Transverse colon (tissue), 4 donors: Measurements from ENCODE around the gene HLA-A. TPM values are rescaled to one million over a fixed set of nuclear protein-coding genes. Genes with fewer than 3 reads are reported as not detected.

Experiments
- DNase-seq: peaks from one replicate; pipeline ENCODE4 v3.0.0-alpha.2; 2019
- H3K27ac ChIP-seq, 4 donors: fragments of 200-600 bp; sonication (generic); 2 replicates each; pipeline ENCODE4 v1.5.1; 2016 to 2018; ENCODE audit warnings: inconsistent platforms in 4 of 4
- H3K27me3 ChIP-seq: fragments of 200-600 bp; sonication (generic); 2 replicates; pipeline ENCODE4 v1.5.1; 2017; ENCODE audit warnings: inconsistent platforms
- H3K36me3 ChIP-seq, 4 donors: fragments of 200-600 bp; sonication (generic); 2 replicates each; pipeline ENCODE4 v1.5.1; 2017 to 2019; ENCODE audit warnings: inconsistent platforms in 4 of 4
- H3K4me1 ChIP-seq, 4 donors: fragments of 200-600 bp; sonication (generic); 2 replicates each; pipeline ENCODE4 v1.5.1; 2017 to 2020; ENCODE audit warnings: inconsistent platforms in 4 of 4
- H3K4me3 ChIP-seq, 4 donors: fragments of 200-600 bp; sonication (generic); 1 replicate in 1 of 4; 2 replicates in 3 of 4; pipeline versions ENCODE4 v1.5.1 to v1.6.1; 2017 to 2019; ENCODE audit warnings: inconsistent platforms in 4 of 4
- H3K9me3 ChIP-seq, 2 donors: fragments of 200-600 bp; sonication (generic); 2 replicates each; pipeline ENCODE4 v1.5.1; 2017 to 2019; ENCODE audit warnings: inconsistent platforms in 2 of 2
- EP300 ChIP-seq: sonication (generic); formaldehyde crosslinking; IDR thresholded peaks from one replicate; pipeline ENCODE4 v1.6.1; 2017; ENCODE audit warnings: antibody characterized with exemption, low read depth
- POLR2A ChIP-seq: fragments of 450-650 bp; IDR thresholded peaks from one replicate; pipeline ENCODE4 v1.6.1; 2016; ENCODE audit warnings: antibody characterized with exemption, mild to moderate bottlenecking, moderate library complexity
- POLR2AphosphoS5 ChIP-seq, 3 donors: sonication (generic); formaldehyde crosslinking; IDR thresholded peaks; one replicate each; pipeline ENCODE4 v1.6.1; 2016; ENCODE audit warnings: antibody characterized with exemption in 3 of 3
- WGBS, 2 donors: methylation state at CpG; one replicate each; pipeline ENCODE4 v1.1.5; 2018; ENCODE audit warnings: low coverage in 1 of 2; 5-methylcytosine and 5-hydroxymethylcytosine counted together
- in situ Hi-C, 4 donors: fragments of 200-750 bp; cut with MboI; loops; one replicate each; pipeline versions ENCODE4 v1.15.0 to v1.15.1; 2017; ENCODE audit warnings: low sequenced_read_pairs in 3 of 4, low pct_ligation_motif_present in 1 of 4, low pct_unique_long_range_greater_than_20kb in 1 of 4
- intact Hi-C: fragments of 100-400 bp; cut with DNase I; formaldehyde crosslinking; loops from one replicate; pipeline ENCODE4 v1.15.1; 2023; ENCODE audit warnings: low total_unique reads
- total RNA-seq, 4 donors: library from RNA; depleted of rRNA; stranded (reverse); fragments of >200 nt; gene quantifications; one replicate each; pipeline ENCODE4 v1.1.0, GENCODE V29; 2016
- TF ChIP-seq, protein P1 (sequence below), 5 experiments: fragments of 200-600 bp in 3 of 5; fragments of 450-650 bp in 2 of 5; sonication (generic) in 3 of 5; IDR thresholded peaks; 1 replicate in 2 of 5; 2 replicates in 3 of 5; pipeline ENCODE4 v1.5.1; 2016 to 2017; ENCODE audit warnings: antibody characterized with exemption in 5 of 5, inconsistent platforms in 3 of 5, mild to moderate bottlenecking in 2 of 5, moderate library complexity in 1 of 5

Gene HLA-A
- total RNA-seq, 4 donors from 2014 or later = 733 to 1,932 (median 1,470) TPM

DNA sequence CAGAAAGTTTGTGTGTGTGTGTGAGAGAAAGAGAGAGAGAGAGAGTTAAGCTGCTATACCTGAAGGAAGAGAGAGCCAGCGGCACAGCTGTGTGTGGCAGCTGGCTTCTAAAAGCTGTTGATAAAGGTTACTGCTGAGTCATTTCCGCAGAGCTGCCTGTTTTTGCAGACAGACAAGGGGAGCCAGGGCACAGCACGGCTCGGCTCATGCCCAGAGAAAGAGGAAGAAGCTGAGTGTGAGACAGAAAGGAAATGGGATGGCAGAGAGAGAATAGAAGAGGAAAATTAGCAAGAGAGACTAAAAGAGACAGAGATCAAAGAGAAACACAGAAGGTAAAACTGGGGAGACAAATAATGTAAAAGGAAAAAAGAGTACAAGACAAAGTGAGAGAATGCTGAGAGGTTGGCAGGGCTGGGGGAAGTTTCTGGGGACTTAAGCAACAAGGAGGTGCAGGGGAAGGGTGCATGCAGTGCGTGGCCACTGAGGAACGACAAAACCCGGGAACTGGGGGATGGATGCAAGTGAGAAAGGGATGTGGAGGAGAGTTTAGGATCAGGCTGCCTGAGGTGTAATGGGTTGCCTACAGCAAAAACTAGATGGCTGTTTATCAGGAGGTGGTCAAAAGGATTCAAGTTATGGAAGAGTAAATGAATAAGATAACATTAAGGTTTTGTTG is 22.7 kb downstream of the HLA-A start:
- Histone ChIP-seq H3K27ac (peak overlapping the region; percentile 88 to 94 (median 92)), H3K4me1 (peaks cover 18 to 46% (median 33%) of the 10 kb centered on the region in 4 donors), H3K27me3 (no peaks in the 10 kb centered on the region), H3K4me3 (peak overlapping the region in 3 of 4 donors; percentile 31 to 54 (median 36)), H3K36me3 (no peaks in the 10 kb centered on the region), H3K9me3 (no peaks in the 10 kb centered on the region)
- DNase-seq = peak; percentile 88
- WGBS, 2 donors = 1 to 2% methylated on average over 7 of the region's 7 CpGs
- no peak for TF ChIP-seq EP300
- TF ChIP-seq, protein P1, sequence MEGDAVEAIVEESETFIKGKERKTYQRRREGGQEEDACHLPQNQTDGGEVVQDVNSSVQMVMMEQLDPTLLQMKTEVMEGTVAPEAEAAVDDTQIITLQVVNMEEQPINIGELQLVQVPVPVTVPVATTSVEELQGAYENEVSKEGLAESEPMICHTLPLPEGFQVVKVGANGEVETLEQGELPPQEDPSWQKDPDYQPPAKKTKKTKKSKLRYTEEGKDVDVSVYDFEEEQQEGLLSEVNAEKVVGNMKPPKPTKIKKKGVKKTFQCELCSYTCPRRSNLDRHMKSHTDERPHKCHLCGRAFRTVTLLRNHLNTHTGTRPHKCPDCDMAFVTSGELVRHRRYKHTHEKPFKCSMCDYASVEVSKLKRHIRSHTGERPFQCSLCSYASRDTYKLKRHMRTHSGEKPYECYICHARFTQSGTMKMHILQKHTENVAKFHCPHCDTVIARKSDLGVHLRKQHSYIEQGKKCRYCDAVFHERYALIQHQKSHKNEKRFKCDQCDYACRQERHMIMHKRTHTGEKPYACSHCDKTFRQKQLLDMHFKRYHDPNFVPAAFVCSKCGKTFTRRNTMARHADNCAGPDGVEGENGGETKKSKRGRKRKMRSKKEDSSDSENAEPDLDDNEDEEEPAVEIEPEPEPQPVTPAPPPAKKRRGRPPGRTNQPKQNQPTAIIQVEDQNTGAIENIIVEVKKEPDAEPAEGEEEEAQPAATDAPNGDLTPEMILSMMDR (IDR thresholded peaks at IDR 0.05) = no peak
- peak; percentile 83 to 96 (median 93) for TF ChIP-seq POLR2AphosphoS5 (IDR thresholded peaks at IDR 0.05)
- TF ChIP-seq POLR2A = peak; percentile 85
- intact Hi-C loops (loop anchor here (2.0 kb wide), 1 partner anchor 40 kb away; no protein-coding TSS in a partner anchor), in situ Hi-C loops (no loop called here)

DNA sequence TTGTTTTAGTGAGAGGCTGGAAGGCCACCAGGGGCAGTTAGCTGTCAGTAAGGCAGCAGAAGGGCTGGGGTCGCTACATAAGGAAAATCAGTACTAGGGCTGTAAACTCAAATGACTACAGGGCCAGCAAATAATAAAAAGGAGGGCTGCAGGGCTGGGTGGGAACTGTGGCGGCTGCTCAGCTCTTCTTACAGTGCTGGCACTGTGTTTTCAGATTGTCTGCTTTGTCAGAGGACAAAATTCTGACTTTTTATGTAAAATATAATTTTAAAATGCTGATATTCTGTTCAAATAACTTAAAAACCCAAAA is 23.2 kb downstream of the HLA-A start:
- intact Hi-C loops = loop anchor here (2.0 kb wide), 1 partner anchor 41 kb away; no protein-coding TSS in a partner anchor
- no peak for DNase-seq
- peak overlapping the region in 3 of 4 donors; percentile 31 to 54 (median 36) for H3K4me3 ChIP-seq

DNA sequence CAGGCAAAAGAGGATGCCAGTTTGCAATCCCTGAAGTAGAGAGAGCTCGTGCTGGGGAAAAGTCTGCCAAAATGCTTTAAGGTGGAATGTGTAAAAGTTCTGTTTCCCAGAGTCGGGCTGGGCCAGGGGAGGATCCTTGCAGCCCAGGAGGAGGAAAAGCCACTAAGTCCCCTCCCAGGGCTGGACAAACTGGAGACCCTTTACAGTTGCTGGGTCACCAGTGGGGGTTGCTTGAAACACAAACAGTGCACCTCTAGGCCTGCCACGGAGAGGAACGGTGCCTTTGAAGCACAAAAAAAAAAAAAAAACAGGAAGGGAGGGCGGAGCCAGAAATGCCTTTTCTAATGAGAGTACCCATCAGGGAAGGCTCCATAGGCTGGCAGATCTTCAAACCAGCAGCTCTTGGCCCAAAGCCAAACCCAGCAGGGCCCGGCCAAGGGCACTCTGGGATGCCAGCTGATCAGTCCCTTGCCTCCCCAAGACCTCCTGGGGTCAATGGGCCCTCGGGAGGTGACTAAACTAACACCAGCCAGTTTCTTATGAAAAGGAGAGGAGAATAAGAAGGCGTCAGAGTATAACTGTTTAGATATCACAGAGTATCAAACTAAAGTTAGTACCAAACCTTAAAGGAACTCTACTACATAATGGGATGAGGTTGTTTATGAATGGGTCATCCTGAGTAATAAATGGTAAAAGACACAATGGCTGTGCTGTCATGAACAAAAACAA is 23.7 kb downstream of the HLA-A start:
- Histone ChIP-seq H3K27me3 (no peaks in the 10 kb centered on the region), H3K27ac (peak overlapping the region; percentile 88 to 94 (median 92)), H3K4me3 (peak overlapping the region in 3 of 4 donors; percentile 31 to 54 (median 36)), H3K9me3 (no peaks in the 10 kb centered on the region), H3K36me3 (no peaks in the 10 kb centered on the region), H3K4me1 (peaks cover 18 to 46% (median 33%) of the 10 kb centered on the region in 4 donors)
- intact Hi-C loops (loop anchor here (2.0 kb wide), 1 partner anchor 41 kb away; no protein-coding TSS in a partner anchor), in situ Hi-C loops (no loop called here)
- TF ChIP-seq POLR2AphosphoS5 (IDR thresholded peaks at IDR 0.05) = peak; percentile 25 to 75 (median 38)
- TF ChIP-seq, protein P1 (IDR thresholded peaks at IDR 0.05) = no peak
- peak; percentile 91 for DNase-seq
- 5 to 7% methylated on average over 6 to 8 of the region's 8 CpGs for WGBS, 2 donors

More for the DNA sequence above, 23.2 kb downstream of the HLA-A start:
- no peak for TF ChIP-seq POLR2AphosphoS5 (IDR thresholded peaks at IDR 0.05)
- TF ChIP-seq, protein P1 (IDR thresholded peaks at IDR 0.05) = no peak
- no peak for TF ChIP-seq EP300
- TF ChIP-seq POLR2A = no peak
- no peaks in the 10 kb centered on the region for H3K9me3 ChIP-seq
- 0 to 13% methylated on average over 2 of the region's 2 CpGs for WGBS, 2 donors
- H3K4me1 ChIP-seq = peaks cover 18 to 46% (median 33%) of the 10 kb centered on the region in 4 donors
- H3K36me3 ChIP-seq = no peaks in the 10 kb centered on the region
- in situ Hi-C loops = no loop called here
- H3K27me3 ChIP-seq = no peaks in the 10 kb centered on the region
- peak overlapping the region; percentile 88 to 94 (median 92) for H3K27ac ChIP-seq

DNA sequence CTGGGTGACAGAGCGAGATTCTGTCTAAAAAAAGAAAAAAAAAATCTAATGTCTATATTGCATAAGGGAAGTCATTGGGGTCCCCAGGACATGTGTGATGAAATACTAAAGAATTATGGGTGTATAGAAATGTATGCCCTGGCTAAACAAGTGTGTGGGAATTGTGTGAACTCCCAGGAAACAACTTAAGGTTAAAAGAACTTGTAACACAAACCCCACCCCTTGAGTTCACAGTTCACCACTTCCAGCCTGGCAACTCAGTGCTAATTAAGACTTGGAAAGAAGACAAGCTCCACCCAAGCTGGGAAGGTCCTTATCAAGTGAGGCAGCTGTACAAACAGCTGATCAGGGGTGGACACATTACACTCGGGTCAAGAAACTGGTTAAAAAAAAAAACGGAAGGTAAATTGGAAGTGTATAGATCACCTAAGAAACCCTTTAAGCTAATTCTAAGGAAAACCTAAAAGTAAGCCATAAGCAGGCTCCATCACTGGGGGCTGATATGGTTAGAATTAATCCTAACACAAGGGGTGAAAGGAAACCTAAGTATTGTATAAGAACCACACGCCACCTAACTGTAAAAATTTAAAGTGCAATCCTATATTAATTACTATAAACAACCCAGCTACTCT is 25.2 kb downstream of the HLA-A start:
- TF ChIP-seq EP300 = no peak
- TF ChIP-seq POLR2AphosphoS5 (IDR thresholded peaks at IDR 0.05) = peak in 2 of 3 donors; percentile 62 to 80
- TF ChIP-seq POLR2A = peak; percentile 61
- TF ChIP-seq, protein P1 (IDR thresholded peaks at IDR 0.05) = peak in 3 of 5 experiments; percentile 18 to 49 (median 35)
- WGBS, 2 donors = 19 to 30% methylated on average over 3 to 4 of the region's 4 CpGs
- Histone ChIP-seq H3K36me3 (no peaks in the 10 kb centered on the region), H3K27me3 (no peaks in the 10 kb centered on the region), H3K4me1 (peaks cover 18 to 43% (median 33%) of the 10 kb centered on the region in 4 donors), H3K9me3 (no peaks in the 10 kb centered on the region), H3K4me3 (peak overlapping the region in 1 of 4 donors; percentile 28), H3K27ac (peak overlapping the region; percentile 88 to 94 (median 92))
- DNase-seq = peak; percentile 75
- in situ Hi-C loops (no loop called here), intact Hi-C loops (loop anchor here (2.0 kb wide), 1 partner anchor 27 kb away; no protein-coding TSS in a partner anchor)
